Activated CD8-positive, alpha-beta T cell treated with anti-CD3 and anti-CD28 coated beads, Interleukin-2, amount 10 ng/mL, durations not matched to agents 7 days and 5 days (primary cell): ENCODE data around the gene NECAP2. TPM values are rescaled to one million over a fixed set of nuclear protein-coding genes. Genes with fewer than 3 reads are reported as not detected.

Experiments
- ATAC-seq: fragments of 150-1000 bp; cut with Tn5 transposase; one replicate; pipeline ENCODE4 v1.10.0; 2021; ENCODE audit warnings: moderate library complexity
- CTCF ChIA-PET: fragments of 350-600 bp; sonication (Branson Sonifier 250); formaldehyde crosslinking; loops from one replicate; lab custom pipeline; 2021; ENCODE audit warnings: antibody characterized with exemption; lab: Charles Lee
- POLR2A ChIA-PET: fragments of 350-600 bp; sonication (Branson Sonifier 250); formaldehyde crosslinking; loops from one replicate; lab custom pipeline; 2021; ENCODE audit warnings: antibody characterized with exemption; lab: Charles Lee
- DNase-seq: peaks from one replicate; pipeline ENCODE4 v3.0.0-alpha.2; 2020
- H3K27ac Mint-ChIP-seq: one replicate; pipeline ENCODE4 v1.8.0; 2021; ENCODE audit warnings: mild to moderate bottlenecking, mixed read lengths
- H3K27me3 Mint-ChIP-seq: one replicate; pipeline ENCODE4 v1.8.0; 2021; ENCODE audit warnings: low read depth, mixed read lengths
- H3K36me3 Mint-ChIP-seq: one replicate; pipeline ENCODE4 v1.8.0; 2021; ENCODE audit warnings: low read depth, mixed read lengths
- H3K4me1 Mint-ChIP-seq: one replicate; pipeline ENCODE4 v1.8.0; 2021; ENCODE audit warnings: low read depth, mixed read lengths
- H3K4me3 Mint-ChIP-seq: one replicate; pipeline ENCODE4 v1.8.0; 2021; ENCODE audit warnings: mild to moderate bottlenecking, mixed read lengths
- H3K9me3 Mint-ChIP-seq: one replicate; pipeline ENCODE4 v1.8.0; 2022; ENCODE audit warnings: mixed read lengths; ENCODE audit not compliant: insufficient read depth
- total RNA-seq, 2 experiments: library from RNA; stranded (reverse); gene quantifications; one replicate each; pipeline ENCODE4 v1.2.3, GENCODE V29; 2021

Gene NECAP2
- 10 to 100 TPM; 93.8 to 94.3 TPM for total RNA-seq

GRCh38 chr1:16440470-16441281, at the start of gene NECAP2:
Gene NECAP2 (plus strand): TSS chr1:16440724. CDS start chr1:16440762, 38 bp downstream.
- ChIA-PET POLR2A (interaction anchor here (0.6 to 3.5 kb wide), 20 partner anchors 9 to 362 kb away, joined by 3 to 27 read pairs (median 4); partner anchors contain the start of genes FBXO42, RNU1-1 and SZRD1), CTCF (interaction anchor here (0.8 to 4.5 kb wide), 21 partner anchors 8 to 358 kb away, joined by 3 to 37 read pairs (median 4); partner anchors contain the start of genes FBXO42, NBPF1 and SZRD1)
- H3K9me3 Mint-ChIP-seq: no peaks in the 10 kb centered on the region
- peak within 1 kb of the TSS; percentile 88 for H3K4me3 Mint-ChIP-seq
- peak; percentile 97 for DNase-seq
- peak; percentile 89 for ATAC-seq
- H3K27me3 Mint-ChIP-seq: no peaks in the 10 kb centered on the region
- peaks cover 40% of the 10 kb centered on the region for H3K4me1 Mint-ChIP-seq
- peaks cover 28% of the 10 kb centered on the region for H3K36me3 Mint-ChIP-seq
- peak within 1 kb of the TSS; percentile 92 for H3K27ac Mint-ChIP-seq

- Mint-ChIP-seq H3K4me3 (no peak overlapping the region), H3K4me1 (peaks cover 63% of the 10 kb centered on the region), H3K36me3 (peaks cover 50% of the 10 kb centered on the region), H3K9me3 (no peaks in the 10 kb centered on the region), H3K27me3 (no peaks in the 10 kb centered on the region), H3K27ac (peak overlapping the region; percentile 82)
- DNase-seq (peak; percentile 32), ATAC-seq (peak; percentile 37)
- CTCF ChIA-PET: interaction anchor here (1.2 to 3.8 kb wide), 2 partner anchors 17 to 49 kb away, joined by 3 to 18 read pairs; partner anchors contain the start of gene NECAP2
- POLR2A ChIA-PET: interaction anchor here (0.6 kb wide), 1 partner anchor 215 kb away, joined by 3 read pairs; no protein-coding TSS in a partner anchor
Measured at GRCh38 chr1:16391411-16391810, 49.1 kb upstream of the NECAP2 start.

- peaks cover 56% of the 10 kb centered on the region for H3K36me3 Mint-ChIP-seq
- no peaks in the 10 kb centered on the region for H3K9me3 Mint-ChIP-seq
- CTCF ChIA-PET: interaction anchor here (1.6 to 3.8 kb wide), 2 partner anchors 27 to 48 kb away, joined by 6 to 18 read pairs; partner anchors contain the start of gene NECAP2
- H3K27me3 Mint-ChIP-seq: no peaks in the 10 kb centered on the region
- DNase-seq (no peak), ATAC-seq (no peak)
- peak overlapping the region; percentile 82 for H3K27ac Mint-ChIP-seq
- H3K4me3 Mint-ChIP-seq: no peak overlapping the region
- POLR2A ChIA-PET: no interaction called here
- peaks cover 56% of the 10 kb centered on the region for H3K4me1 Mint-ChIP-seq
Measured at GRCh38 chr1:16392740-16393569, 47.6 kb upstream of the NECAP2 start.

GRCh38 chr1:16393570-16394521, 46.7 kb upstream of the NECAP2 start:
- ATAC-seq (no peak), DNase-seq (no peak)
- Mint-ChIP-seq H3K27me3 (no peaks in the 10 kb centered on the region), H3K27ac (no peak overlapping the region), H3K4me1 (peaks cover 50% of the 10 kb centered on the region), H3K4me3 (no peak overlapping the region), H3K36me3 (peaks cover 56% of the 10 kb centered on the region), H3K9me3 (no peaks in the 10 kb centered on the region)
- CTCF ChIA-PET: interaction anchor here (1.1 to 3.8 kb wide), 3 partner anchors 27 to 47 kb away, joined by 5 to 18 read pairs (median 6); partner anchors contain the start of gene NECAP2
- POLR2A ChIA-PET: no interaction called here

GRCh38 chr1:16394977-16395376, 45.5 kb upstream of the NECAP2 start:
- Mint-ChIP-seq H3K36me3 (peaks cover 61% of the 10 kb centered on the region), H3K4me1 (peaks cover 46% of the 10 kb centered on the region)
- POLR2A ChIA-PET: no interaction called here

GRCh38 chr1:16396591-16396990, 43.9 kb upstream of the NECAP2 start:
- ChIA-PET CTCF (interaction anchor here (1.1 to 1.2 kb wide), 2 partner anchors 10 to 15 kb away, joined by 3 read pairs; no protein-coding TSS in a partner anchor), POLR2A (interaction anchor here (0.6 kb wide), 1 partner anchor 304 kb away, joined by 4 read pairs; no protein-coding TSS in a partner anchor)
- no peaks in the 10 kb centered on the region for H3K9me3 Mint-ChIP-seq
- H3K4me3 Mint-ChIP-seq: no peak overlapping the region
- H3K4me1 Mint-ChIP-seq: peaks cover 30% of the 10 kb centered on the region
- no peak for ATAC-seq
- no peaks in the 10 kb centered on the region for H3K27me3 Mint-ChIP-seq
- H3K36me3 Mint-ChIP-seq: peaks cover 52% of the 10 kb centered on the region
- peak overlapping the region; percentile 34 for H3K27ac Mint-ChIP-seq
- no peak for DNase-seq

More at GRCh38 chr1:16394977-16395376, 45.5 kb upstream of the NECAP2 start:
- Mint-ChIP-seq H3K4me3 (no peak overlapping the region), H3K9me3 (no peaks in the 10 kb centered on the region), H3K27ac (no peak overlapping the region), H3K27me3 (no peaks in the 10 kb centered on the region)
- DNase-seq: no peak
- CTCF ChIA-PET: no interaction called here
- no peak for ATAC-seq

GRCh38 chr1:16397120-16397519, 43.4 kb upstream of the NECAP2 start:
- H3K4me1 Mint-ChIP-seq: peaks cover 25% of the 10 kb centered on the region
- DNase-seq (no peak), ATAC-seq (no peak)
- peaks cover 51% of the 10 kb centered on the region for H3K36me3 Mint-ChIP-seq
- no peaks in the 10 kb centered on the region for H3K9me3 Mint-ChIP-seq
- POLR2A ChIA-PET: no interaction called here
- peak overlapping the region; percentile 34 for H3K27ac Mint-ChIP-seq
- no peak overlapping the region for H3K4me3 Mint-ChIP-seq
- CTCF ChIA-PET: no interaction called here
- H3K27me3 Mint-ChIP-seq: no peaks in the 10 kb centered on the region

- CTCF ChIA-PET: no interaction called here
- H3K36me3 Mint-ChIP-seq: peaks cover 43% of the 10 kb centered on the region
- H3K4me1 Mint-ChIP-seq: peaks cover 14% of the 10 kb centered on the region
- H3K9me3 Mint-ChIP-seq: no peaks in the 10 kb centered on the region
- H3K27ac Mint-ChIP-seq: no peak overlapping the region
- POLR2A ChIA-PET: no interaction called here
- no peak for ATAC-seq
- H3K4me3 Mint-ChIP-seq: no peak overlapping the region
- no peaks in the 10 kb centered on the region for H3K27me3 Mint-ChIP-seq
- no peak for DNase-seq
Measured at GRCh38 chr1:16398371-16398953, 42.1 kb upstream of the NECAP2 start.

- no peaks in the 10 kb centered on the region for H3K4me1 Mint-ChIP-seq
- no peak overlapping the region for H3K27ac Mint-ChIP-seq
- no peaks in the 10 kb centered on the region for H3K9me3 Mint-ChIP-seq
- H3K4me3 Mint-ChIP-seq: no peak overlapping the region
- DNase-seq (no peak), ATAC-seq (no peak)
- CTCF ChIA-PET: no interaction called here
- no peaks in the 10 kb centered on the region for H3K27me3 Mint-ChIP-seq
- H3K36me3 Mint-ChIP-seq: peaks cover 9% of the 10 kb centered on the region
- POLR2A ChIA-PET: no interaction called here
Measured at GRCh38 chr1:16402742-16403141, 37.8 kb upstream of the NECAP2 start.

GRCh38 chr1:16405441-16405840, 35.1 kb upstream of the NECAP2 start:
- CTCF ChIA-PET: no interaction called here
- peak overlapping the region; percentile 47 for H3K27ac Mint-ChIP-seq
- no peaks in the 10 kb centered on the region for H3K4me1 Mint-ChIP-seq
- H3K9me3 Mint-ChIP-seq: no peaks in the 10 kb centered on the region
- peaks cover 2% of the 10 kb centered on the region for H3K36me3 Mint-ChIP-seq
- DNase-seq: no peak
- no peaks in the 10 kb centered on the region for H3K27me3 Mint-ChIP-seq
- H3K4me3 Mint-ChIP-seq: no peak overlapping the region
- ATAC-seq: no peak
- POLR2A ChIA-PET: interaction anchor here (1.1 kb wide), 1 partner anchor 13 kb away, joined by 3 read pairs; no protein-coding TSS in a partner anchor
